Measurements from ENCODE around the gene KRTAP6-3. TPM values are rescaled to one million over a fixed set of nuclear protein-coding genes. Genes with fewer than 3 reads are reported as not detected.
A peak's percentile ranks its signal among the peaks of the same experiment; 100 is the strongest.

Gene KRTAP6-3
- total RNA-seq (2014; rRNA removed; shearing (Covaris generic)): not detected in 2 replicates

GRCh38 chr21:30592140-30592539 is at the start of gene KRTAP6-3:
Gene KRTAP6-3 (plus strand): TSS chr21:30592440. CDS start chr21:30592446, 6 bp downstream.
- DNase-seq (ENCODE audit: low spot score): no peak

- DNase-seq (ENCODE audit: low spot score): no peak
Observed at GRCh38 chr21:30552782-30553181, 39.5 kb upstream of the KRTAP6-3 start.

- no peak for DNase-seq (ENCODE audit: low spot score)
Observed at GRCh38 chr21:30555095-30555494, 37.1 kb upstream of the KRTAP6-3 start.

- no peak for DNase-seq (ENCODE audit: low spot score)
Observed at GRCh38 chr21:30561264-30561895, 30.9 kb upstream of the KRTAP6-3 start, which contains the start of gene KRTAP19-7. Gene KRTAP19-7 (minus strand): TSS chr21:30561314. CDS start chr21:30561289, 25 bp downstream.

- DNase-seq (ENCODE audit: low spot score): no peak
Observed at GRCh38 chr21:30561957-30562356, 30.3 kb upstream of the KRTAP6-3 start.

- DNase-seq (ENCODE audit: low spot score): no peak
Observed at GRCh38 chr21:30563072-30563471, 29.2 kb upstream of the KRTAP6-3 start.

GRCh38 chr21:30563630-30564029 is 28.6 kb upstream of the KRTAP6-3 start:
- DNase-seq (ENCODE audit: low spot score): no peak

GRCh38 chr21:30567617-30568016 is 24.6 kb upstream of the KRTAP6-3 start:
- DNase-seq (ENCODE audit: low spot score): no peak

- no peak for DNase-seq (ENCODE audit: low spot score)
Observed at GRCh38 chr21:30577766-30578165, 14.5 kb upstream of the KRTAP6-3 start.

- DNase-seq (ENCODE audit: low spot score): no peak
Observed at GRCh38 chr21:30579346-30579745, 12.9 kb upstream of the KRTAP6-3 start.

- peak; percentile 7 for DNase-seq (ENCODE audit: low spot score)
Observed at GRCh38 chr21:30580132-30580531, 12.1 kb upstream of the KRTAP6-3 start.

GRCh38 chr21:30582870-30583269 is 9.4 kb upstream of the KRTAP6-3 start:
- DNase-seq (ENCODE audit: low spot score): no peak

GRCh38 chr21:30590297-30590696 is 1.9 kb upstream of the KRTAP6-3 start, which contains the start of gene KRTAP22-2:
Gene KRTAP22-2 (minus strand): TSS chr21:30590397.
- no peak for DNase-seq (ENCODE audit: low spot score)

GRCh38 chr21:30598802-30599201 is 6.6 kb downstream of the KRTAP6-3 start, which contains the start of gene KRTAP6-2:
Gene KRTAP6-2 (minus strand): TSS chr21:30598902. CDS start chr21:30598874, 28 bp downstream.
- DNase-seq (ENCODE audit: low spot score): no peak

- no peak for DNase-seq (ENCODE audit: low spot score)
Observed at GRCh38 chr21:30600787-30601186, 8.5 kb downstream of the KRTAP6-3 start, which contains the start of gene KRTAP22-1. Gene KRTAP22-1 (plus strand): TSS chr21:30601087.

GRCh38 chr21:30605968-30606367 is 13.7 kb downstream of the KRTAP6-3 start:
- peak; percentile 22 for DNase-seq (ENCODE audit: low spot score)

GRCh38 chr21:30612132-30612531 is 19.9 kb downstream of the KRTAP6-3 start:
- DNase-seq (ENCODE audit: low spot score): no peak

- DNase-seq (ENCODE audit: low spot score): no peak
Observed at GRCh38 chr21:30613836-30614235, 21.6 kb downstream of the KRTAP6-3 start, which contains the start of gene KRTAP6-1. Gene KRTAP6-1 (minus strand): TSS chr21:30613930. CDS start chr21:30613904, 26 bp downstream.

- DNase-seq (ENCODE audit: low spot score): no peak
Observed at GRCh38 chr21:30615199-30615598, 23.0 kb downstream of the KRTAP6-3 start.

GRCh38 chr21:30616125-30616524 is 23.9 kb downstream of the KRTAP6-3 start, which contains the start of gene KRTAP20-1:
Gene KRTAP20-1 (plus strand): TSS chr21:30616425. CDS start chr21:30616455, 30 bp downstream.
- DNase-seq (ENCODE audit: low spot score): no peak

GRCh38 chr21:30620080-30620479 is 27.8 kb downstream of the KRTAP6-3 start:
- DNase-seq (ENCODE audit: low spot score): no peak

- DNase-seq (ENCODE audit: low spot score): no peak
Observed at GRCh38 chr21:30620522-30620921, 28.3 kb downstream of the KRTAP6-3 start, which contains the start of gene KRTAP20-4. Gene KRTAP20-4 (plus strand): TSS chr21:30620627.

- DNase-seq (ENCODE audit: low spot score): no peak
Observed at GRCh38 chr21:30623362-30623761, 31.1 kb downstream of the KRTAP6-3 start.
